Measurements from ENCODE around the gene HSPBP1.

DNA sequence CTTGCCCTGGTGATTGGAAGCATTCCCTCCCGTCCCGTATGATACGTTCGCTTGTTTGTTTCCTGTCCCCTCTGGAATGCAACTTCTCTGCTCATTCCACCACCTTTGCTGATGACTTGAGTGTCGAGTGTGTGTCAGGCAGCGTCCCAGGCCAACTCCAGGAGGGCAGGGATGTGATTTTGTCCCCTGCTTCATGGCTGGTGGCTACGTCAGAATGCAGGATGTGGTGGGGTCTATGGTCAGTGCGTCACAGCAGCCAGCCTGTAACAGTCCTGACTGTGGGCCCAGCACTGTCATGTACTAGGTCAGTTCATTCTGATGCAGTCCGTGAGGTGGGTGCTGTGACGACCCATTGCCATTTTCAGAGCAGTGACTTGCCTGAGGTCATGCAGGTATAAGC is 20.1 kb upstream of the HSPBP1 start:
- no peak for TF ChIP-seq POLR2A (IDR thresholded peaks at IDR 0.05)
- TF ChIP-seq, protein P1, sequence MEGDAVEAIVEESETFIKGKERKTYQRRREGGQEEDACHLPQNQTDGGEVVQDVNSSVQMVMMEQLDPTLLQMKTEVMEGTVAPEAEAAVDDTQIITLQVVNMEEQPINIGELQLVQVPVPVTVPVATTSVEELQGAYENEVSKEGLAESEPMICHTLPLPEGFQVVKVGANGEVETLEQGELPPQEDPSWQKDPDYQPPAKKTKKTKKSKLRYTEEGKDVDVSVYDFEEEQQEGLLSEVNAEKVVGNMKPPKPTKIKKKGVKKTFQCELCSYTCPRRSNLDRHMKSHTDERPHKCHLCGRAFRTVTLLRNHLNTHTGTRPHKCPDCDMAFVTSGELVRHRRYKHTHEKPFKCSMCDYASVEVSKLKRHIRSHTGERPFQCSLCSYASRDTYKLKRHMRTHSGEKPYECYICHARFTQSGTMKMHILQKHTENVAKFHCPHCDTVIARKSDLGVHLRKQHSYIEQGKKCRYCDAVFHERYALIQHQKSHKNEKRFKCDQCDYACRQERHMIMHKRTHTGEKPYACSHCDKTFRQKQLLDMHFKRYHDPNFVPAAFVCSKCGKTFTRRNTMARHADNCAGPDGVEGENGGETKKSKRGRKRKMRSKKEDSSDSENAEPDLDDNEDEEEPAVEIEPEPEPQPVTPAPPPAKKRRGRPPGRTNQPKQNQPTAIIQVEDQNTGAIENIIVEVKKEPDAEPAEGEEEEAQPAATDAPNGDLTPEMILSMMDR (IDR thresholded peaks at IDR 0.05 in 4 of 5, conservative IDR thresholded peaks at IDR 0.05 in 1 of 5): no peak
